Adrenal gland (tissue), 12 donors: ENCODE data around the gene ZNF398. TPM values are rescaled to one million over a fixed set of nuclear protein-coding genes. Genes with fewer than 3 reads are reported as not detected.

Experiments used
- DNase-seq, 7 donors: peaks; one replicate each; pipeline ENCODE4 v3.0.0-alpha.2; 2019 to 2020
- H3K27ac ChIP-seq, 5 donors: fragments of 200-600 bp; sonication (generic) in 4 of 5; 1 replicate in 3 of 5; 2 replicates in 2 of 5; pipeline versions ENCODE4 v1.5.1 to v1.8.0; 2016 to 2020; ENCODE audit warnings: mild to moderate bottlenecking in 1 of 5
- H3K27me3 ChIP-seq: fragments of 200-600 bp; 2 replicates; pipeline ENCODE4 v1.8.0; 2021
- H3K36me3 ChIP-seq, 2 donors: fragments of 200-600 bp; replicated peaks in 1 of 2; 1 replicate in 1 of 2; 2 replicates in 1 of 2; pipeline versions ENCODE4 v1.5.1 to v1.8.0; 2018 to 2022
- H3K4me1 ChIP-seq, 2 donors: fragments of 200-600 bp; replicated peaks in 1 of 2; 1 replicate in 1 of 2; 2 replicates in 1 of 2; pipeline versions ENCODE4 v1.5.1 to v1.8.0; 2018 to 2021
- H3K4me3 ChIP-seq, 4 donors: fragments of 200-600 bp; sonication (generic) in 3 of 4; one replicate each; pipeline ENCODE4 v1.5.1; 2016 to 2018
- H3K9me3 ChIP-seq, 3 donors: fragments of 200-600 bp; sonication (generic) in 1 of 3; replicated peaks in 1 of 3; 1 replicate in 2 of 3; 2 replicates in 1 of 3; pipeline versions ENCODE4 v1.5.1 to v1.8.0; 2016 to 2021
- POLR2A ChIP-seq, 2 donors: fragments of 450-650 bp; IDR thresholded peaks; one replicate each; pipeline ENCODE4 v1.6.1; 2017; ENCODE audit warnings: antibody characterized with exemption in 2 of 2, mild to moderate bottlenecking in 2 of 2, moderate library complexity in 1 of 2
- WGBS, 4 donors: extraction: QIAGEN DNeasy Blood & Tissue Kit in 2 of 4; methylation state at CpG; one replicate each; pipeline versions ENCODE4 v1.1.5 to v1.1.7; 2013 to 2017; 5-methylcytosine and 5-hydroxymethylcytosine counted together
- intact Hi-C, 2 donors: fragments of 100-400 bp; cut with DNase I; formaldehyde crosslinking; loops; one replicate each; pipeline versions ENCODE4 v1.14.1 to v1.15.0; 2022 to 2023
- polyA plus RNA-seq, 3 donors: library from polyadenylated mRNA; stranded (reverse); fragments of 200-250 nt in 2 of 3; fragments of 350-450 nt in 1 of 3; fragmentation: Illumina TruSeq in 1 of 3; extraction: RNeasy Lipid Tissue Mini Kit (QIAGEN cat#74804) in 1 of 3; gene quantifications; one replicate each; pipeline ENCODE4 v1.2.3, GENCODE V29; 2013 to 2014
- total RNA-seq, 9 donors: library from RNA; depleted of rRNA in 4 of 9; stranded (reverse); fragments of >200 nt in 4 of 9; fragments of 120-200 nt in 1 of 9; fragmentation: NEBNext Ultra II Directional in 1 of 9; extraction: Animal tissue kit (Norgen Biotek cat#: 25700) in 1 of 9; gene quantifications; one replicate each; pipeline versions ENCODE4 v1.1.0 to v1.2.4, GENCODE V29; 2013 to 2023
- TF ChIP-seq, protein P1 (sequence below), 6 experiments: fragments of 450-650 bp in 4 of 6; fragments of 200-600 bp in 2 of 6; sonication (generic) in 1 of 6; IDR thresholded peaks; 1 replicate in 5 of 6; 2 replicates in 1 of 6; pipeline versions ENCODE4 v1.5.1 to v1.8.0; 2016 to 2021; ENCODE audit warnings: antibody characterized with exemption in 6 of 6, mild to moderate bottlenecking in 2 of 6, moderate library complexity in 1 of 6
- donor health status: healthy with polysubstance abuse.
- donor health status: Bipolar disorder and iron deficiency.
- donor health status: DM: yes; HTN: yes; CAD: no.
- donor health status: DM: no; HTN: no; CAD: no.
- donor health status: DM: no; HTN: no; CAD: no.
- donor health status: DM: yes; HTN: yes; CAD: no.

The ZNF398 gene
- total and polyA plus RNA-seq, 12 donors = 2.0 to 18.7 (median 12.5) TPM

- H3K27me3 ChIP-seq = no peaks in the 10 kb centered on the region
- TF ChIP-seq, protein P1, sequence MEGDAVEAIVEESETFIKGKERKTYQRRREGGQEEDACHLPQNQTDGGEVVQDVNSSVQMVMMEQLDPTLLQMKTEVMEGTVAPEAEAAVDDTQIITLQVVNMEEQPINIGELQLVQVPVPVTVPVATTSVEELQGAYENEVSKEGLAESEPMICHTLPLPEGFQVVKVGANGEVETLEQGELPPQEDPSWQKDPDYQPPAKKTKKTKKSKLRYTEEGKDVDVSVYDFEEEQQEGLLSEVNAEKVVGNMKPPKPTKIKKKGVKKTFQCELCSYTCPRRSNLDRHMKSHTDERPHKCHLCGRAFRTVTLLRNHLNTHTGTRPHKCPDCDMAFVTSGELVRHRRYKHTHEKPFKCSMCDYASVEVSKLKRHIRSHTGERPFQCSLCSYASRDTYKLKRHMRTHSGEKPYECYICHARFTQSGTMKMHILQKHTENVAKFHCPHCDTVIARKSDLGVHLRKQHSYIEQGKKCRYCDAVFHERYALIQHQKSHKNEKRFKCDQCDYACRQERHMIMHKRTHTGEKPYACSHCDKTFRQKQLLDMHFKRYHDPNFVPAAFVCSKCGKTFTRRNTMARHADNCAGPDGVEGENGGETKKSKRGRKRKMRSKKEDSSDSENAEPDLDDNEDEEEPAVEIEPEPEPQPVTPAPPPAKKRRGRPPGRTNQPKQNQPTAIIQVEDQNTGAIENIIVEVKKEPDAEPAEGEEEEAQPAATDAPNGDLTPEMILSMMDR (IDR thresholded peaks at IDR 0.05) = no peak
- no peak for TF ChIP-seq POLR2A (IDR thresholded peaks at IDR 0.05)
- peaks cover 6 to 12% of the 10 kb centered on the region in 2 donors for H3K4me1 ChIP-seq
- no peaks in the 10 kb centered on the region for H3K36me3 ChIP-seq
- H3K9me3 ChIP-seq = no peaks in the 10 kb centered on the region
- H3K4me3 ChIP-seq = no peak overlapping the region
- intact Hi-C loops = no loop called here
- no peak for DNase-seq
- no peak overlapping the region for H3K27ac ChIP-seq
- 55 to 72% (median 61%) methylated on average over 5 of the region's 5 CpGs for WGBS, 4 donors
These were observed 44.6 kb downstream of the ZNF398 start for GRCh38 chr7:149191851-149192250.

DNA sequence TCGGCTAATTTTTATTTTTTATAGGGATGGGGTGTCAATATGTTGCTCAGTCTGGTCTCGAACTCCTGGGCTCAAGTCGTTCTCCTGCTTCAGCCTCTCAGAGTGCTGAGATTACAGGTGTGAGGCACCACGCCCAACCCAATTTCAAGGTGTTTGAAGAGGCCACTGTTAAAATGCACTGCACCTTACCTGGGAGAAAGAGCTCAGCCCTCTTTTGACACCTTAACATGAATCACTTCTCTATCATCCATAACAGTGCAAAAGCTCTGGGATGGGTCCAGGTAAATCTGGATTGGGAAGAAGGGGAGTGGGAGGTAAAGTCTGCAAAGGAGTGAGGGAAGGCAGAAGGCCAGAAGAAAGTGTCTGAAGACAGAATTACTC lies 47.5 kb downstream of the ZNF398 start:
- peak overlapping the region in 1 of 4 donors; percentile 98 for H3K4me3 ChIP-seq
- H3K27ac ChIP-seq = peak overlapping the region in 2 of 5 donors; percentile 89 to 99
- intact Hi-C loops = no loop called here
- H3K4me1 ChIP-seq = peaks cover 9 to 22% of the 10 kb centered on the region in 2 donors
- H3K9me3 ChIP-seq = no peaks in the 10 kb centered on the region
- no peaks in the 10 kb centered on the region for H3K27me3 ChIP-seq
- TF ChIP-seq, protein P1 (IDR thresholded peaks at IDR 0.05) = no peak
- no peak for TF ChIP-seq POLR2A (IDR thresholded peaks at IDR 0.05)
- WGBS, 4 donors = 65 to 81% (median 78%) methylated on average over 4 of the region's 4 CpGs
- H3K36me3 ChIP-seq = peaks cover 0 to 15% of the 10 kb centered on the region in 2 donors
- DNase-seq = no peak

DNA sequence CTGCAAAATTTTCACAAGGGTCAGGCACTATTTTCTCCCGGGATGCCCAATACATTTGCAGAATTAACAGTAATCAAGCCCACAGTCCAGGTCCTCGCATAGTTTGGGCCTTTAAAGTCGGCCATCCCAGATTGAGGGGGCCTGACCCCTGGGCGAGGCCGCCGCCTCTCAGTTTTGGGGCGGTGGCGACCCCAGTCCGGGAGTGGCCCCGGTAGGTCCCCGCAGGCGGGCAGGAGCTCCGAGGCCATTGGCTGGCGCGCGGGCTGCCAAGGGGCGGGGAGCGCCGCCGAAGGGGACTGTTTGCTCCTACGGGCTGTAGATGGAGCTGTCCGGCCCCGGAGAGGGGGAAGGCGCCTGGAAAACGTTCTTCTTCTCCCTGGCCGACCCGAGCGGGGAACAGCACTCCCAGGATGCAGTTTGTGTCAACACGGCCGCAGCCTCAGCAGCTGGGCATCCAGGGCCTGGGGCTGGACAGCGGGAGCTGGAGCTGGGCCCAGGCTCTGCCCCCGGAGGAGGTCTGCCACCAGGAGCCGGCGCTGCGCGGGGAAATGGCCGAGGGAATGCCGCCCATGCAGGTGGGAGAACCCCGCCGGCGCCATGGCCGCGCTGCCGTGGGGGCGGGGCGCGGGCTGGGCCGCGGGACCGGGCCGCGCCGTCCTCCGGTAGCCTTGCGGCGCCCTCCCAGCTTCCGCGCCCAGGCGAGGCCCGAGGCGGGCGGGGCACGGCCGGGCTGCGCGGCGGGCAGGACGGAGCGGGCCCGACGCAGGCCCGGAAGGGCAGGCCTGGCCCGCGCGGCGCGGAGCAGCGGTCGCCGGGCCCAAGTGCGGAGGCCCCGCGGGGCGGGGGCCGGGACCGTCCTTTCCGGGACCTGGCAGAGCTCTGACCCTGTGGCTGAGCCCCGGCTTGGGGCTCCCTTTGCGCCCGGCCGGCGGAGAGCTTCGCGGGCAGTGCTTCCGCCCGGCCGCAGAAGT lies 48.2 kb downstream of the ZNF398 start, which contains the start of gene ZNF282:
TSS of gene ZNF282 (plus strand) at position 367 of the 971 bp plus-strand sequence. CDS start at position 411, 44 bp downstream.
- intact Hi-C loops = no loop called here
- peak within 1 kb of the TSS; percentile 35 to 98 (median 73) for H3K4me3 ChIP-seq
- H3K27ac ChIP-seq = peak within 1 kb of the TSS in 4 of 5 donors; percentile 70 to 99 (median 86)
- peak; percentile 85 to 95 (median 91) for DNase-seq
- TF ChIP-seq, protein P1 (IDR thresholded peaks at IDR 0.05) = peak; percentile 40 to 64 (median 52)
- TF ChIP-seq POLR2A (IDR thresholded peaks at IDR 0.05) = peak; percentile 8 to 80
- WGBS, 4 donors = 0 to 1% (median 1%) methylated on average over 7 to 96 of the region's 97 CpGs
- peaks cover 9 to 22% of the 10 kb centered on the region in 2 donors for H3K4me1 ChIP-seq
- H3K27me3 ChIP-seq = no peaks in the 10 kb centered on the region
- peaks cover 0 to 22% of the 10 kb centered on the region in 2 donors for H3K36me3 ChIP-seq
- H3K9me3 ChIP-seq = no peaks in the 10 kb centered on the region

- Histone ChIP-seq H3K36me3 (peaks cover 0 to 30% of the 10 kb centered on the region in 2 donors), H3K27ac (peak overlapping the region in 4 of 5 donors; percentile 39 to 99 (median 86)), H3K27me3 (no peaks in the 10 kb centered on the region), H3K4me3 (peak overlapping the region in 3 of 4 donors; percentile 35 to 98 (median 54)), H3K9me3 (no peaks in the 10 kb centered on the region), H3K4me1 (peaks cover 9 to 22% of the 10 kb centered on the region in 2 donors)
- intact Hi-C loops = no loop called here
- no peak for TF ChIP-seq POLR2A (IDR thresholded peaks at IDR 0.05)
- TF ChIP-seq, protein P1 (IDR thresholded peaks at IDR 0.05) = no peak
- 1 to 6% (median 2%) methylated on average over 5 to 17 of the region's 17 CpGs for WGBS, 4 donors
- peak in 1 of 7 donors; percentile 15 for DNase-seq
These were observed 49.0 kb downstream of the ZNF398 start for GRCh38 chr7:149196151-149196704.
